Activated naive CD8-positive, alpha-beta T cell treated with anti-CD3 and anti-CD28 coated beads, Interleukin-2, amount 10 ng/mL, durations not matched to agents 7 days and 5 days (primary cell): ENCODE results near the gene CYP19A1. TPM values are rescaled to one million over a fixed set of nuclear protein-coding genes. Genes with fewer than 3 reads are reported as not detected.

Source experiments
- ATAC-seq: fragments of 150-1000 bp; cut with Tn5 transposase; one replicate; pipeline ENCODE4 v1.10.0; 2021; ENCODE audit warnings: low read depth, moderate library complexity
- POLR2A ChIA-PET: fragments of 350-600 bp; sonication (Branson Sonifier 250); formaldehyde crosslinking; loops from one replicate; lab custom pipeline; 2021; ENCODE audit warnings: antibody characterized with exemption; lab: Charles Lee
- DNase-seq: peaks from one replicate; pipeline ENCODE4 v3.0.0; 2021
- H3K27ac Mint-ChIP-seq: one replicate; pipeline ENCODE4 v1.8.0; 2022; ENCODE audit warnings: mild to moderate bottlenecking, mixed read lengths
- H3K27me3 Mint-ChIP-seq: one replicate; pipeline ENCODE4 v1.8.0; 2022; ENCODE audit warnings: mild to moderate bottlenecking, moderate library complexity, mixed read lengths
- H3K36me3 Mint-ChIP-seq: one replicate; pipeline ENCODE4 v1.8.0; 2021; ENCODE audit warnings: mild to moderate bottlenecking, mixed read lengths
- H3K4me1 Mint-ChIP-seq: one replicate; pipeline ENCODE4 v1.8.0; 2021; ENCODE audit warnings: mixed read lengths
- H3K4me3 Mint-ChIP-seq: one replicate; pipeline ENCODE4 v1.8.0; 2022; ENCODE audit warnings: mild to moderate bottlenecking, moderate library complexity, mixed read lengths
- H3K9me3 Mint-ChIP-seq: one replicate; pipeline ENCODE4 v1.8.0; 2021; ENCODE audit warnings: mixed read lengths
- total RNA-seq, 2 experiments: library from RNA; stranded (reverse); gene quantifications; one replicate each; pipeline ENCODE4 v1.2.3, GENCODE V29; 2021

Gene CYP19A1
- total RNA-seq, 2 experiments from 2014 or later, result not detected

- DNase-seq, result no peak
- no peaks in the 10 kb centered on the region for H3K36me3 Mint-ChIP-seq
- H3K4me1 Mint-ChIP-seq, result no peaks in the 10 kb centered on the region
- H3K27ac Mint-ChIP-seq, result no peak overlapping the region
- no peak overlapping the region for H3K4me3 Mint-ChIP-seq
- ATAC-seq, result no peak
- H3K27me3 Mint-ChIP-seq, result peaks cover 10% of the 10 kb centered on the region
- H3K9me3 Mint-ChIP-seq, result no peaks in the 10 kb centered on the region
- POLR2A ChIA-PET, result no interaction called here
Observed at GRCh38 chr15:51328926-51329325, 9.5 kb downstream of the CYP19A1 start.

DNA sequence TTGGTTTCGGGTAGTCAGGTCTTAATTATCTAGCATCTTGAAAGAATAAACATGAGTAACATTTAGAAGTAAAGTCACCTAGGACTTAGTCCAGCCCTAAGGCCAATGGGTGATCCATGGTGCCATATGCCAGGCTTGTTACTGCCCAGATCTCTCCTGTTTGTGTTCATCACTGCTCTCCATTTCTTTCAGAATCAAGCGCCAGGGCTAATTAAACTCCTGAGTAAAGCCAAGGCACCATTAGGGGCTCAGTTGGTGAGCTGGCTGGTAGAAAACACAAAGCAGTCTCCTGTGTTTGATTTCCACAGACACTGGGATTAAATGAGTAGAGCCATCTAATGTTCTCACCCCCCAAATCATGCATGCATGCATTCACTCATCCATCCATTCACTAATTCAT, 11.3 kb downstream of the CYP19A1 start:
- Mint-ChIP-seq H3K4me1 (no peaks in the 10 kb centered on the region), H3K27me3 (peaks cover 14% of the 10 kb centered on the region), H3K4me3 (no peak overlapping the region), H3K36me3 (no peaks in the 10 kb centered on the region), H3K27ac (no peak overlapping the region), H3K9me3 (no peaks in the 10 kb centered on the region)
- DNase-seq (no peak), ATAC-seq (no peak)
- POLR2A ChIA-PET, result no interaction called here

DNA sequence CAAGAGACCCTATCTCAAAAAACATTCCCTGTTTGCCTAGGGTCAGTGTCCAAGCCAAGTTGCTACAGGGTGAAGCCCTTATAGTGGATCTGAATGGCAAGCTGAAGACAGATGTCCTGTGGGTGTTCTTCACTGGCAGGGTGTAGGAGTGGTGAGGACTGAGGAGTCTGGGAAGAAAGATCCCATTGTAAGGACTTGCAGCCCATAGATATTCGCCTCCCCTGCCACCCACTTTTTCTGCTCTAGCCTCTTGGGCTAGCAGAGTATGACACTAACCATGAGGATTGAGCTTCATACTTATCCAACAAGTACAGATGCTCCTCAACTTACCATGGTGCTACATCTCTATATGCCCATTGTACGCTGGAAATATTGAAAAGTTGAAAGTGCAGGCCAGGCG, 13.2 kb downstream of the CYP19A1 start:
- H3K9me3 Mint-ChIP-seq, result no peaks in the 10 kb centered on the region
- H3K4me1 Mint-ChIP-seq, result no peaks in the 10 kb centered on the region

GRCh38 chr15:51323749-51324148, 14.6 kb downstream of the CYP19A1 start:
- ATAC-seq, result no peak
- no peaks in the 10 kb centered on the region for H3K9me3 Mint-ChIP-seq
- no peak overlapping the region for H3K4me3 Mint-ChIP-seq
- H3K27me3 Mint-ChIP-seq, result peaks cover 18% of the 10 kb centered on the region
- DNase-seq, result no peak
- POLR2A ChIA-PET, result no interaction called here
- no peaks in the 10 kb centered on the region for H3K36me3 Mint-ChIP-seq
- H3K4me1 Mint-ChIP-seq, result no peaks in the 10 kb centered on the region
- H3K27ac Mint-ChIP-seq, result no peak overlapping the region

More for the DNA sequence above, 13.2 kb downstream of the CYP19A1 start:
- POLR2A ChIA-PET, result no interaction called here
- ATAC-seq (no peak), DNase-seq (no peak)
- H3K4me3 Mint-ChIP-seq, result no peak overlapping the region
- no peak overlapping the region for H3K27ac Mint-ChIP-seq
- H3K36me3 Mint-ChIP-seq, result no peaks in the 10 kb centered on the region
- H3K27me3 Mint-ChIP-seq, result peaks cover 16% of the 10 kb centered on the region

GRCh38 chr15:51322621-51323296, 15.6 kb downstream of the CYP19A1 start:
- H3K36me3 Mint-ChIP-seq, result no peaks in the 10 kb centered on the region

GRCh38 chr15:51321316-51321715, 17.1 kb downstream of the CYP19A1 start:
- POLR2A ChIA-PET, result no interaction called here
- H3K4me1 Mint-ChIP-seq, result no peaks in the 10 kb centered on the region
- peaks cover 15% of the 10 kb centered on the region for H3K27me3 Mint-ChIP-seq
- ATAC-seq (no peak), DNase-seq (no peak)
- no peak overlapping the region for H3K4me3 Mint-ChIP-seq
- no peaks in the 10 kb centered on the region for H3K36me3 Mint-ChIP-seq
- no peaks in the 10 kb centered on the region for H3K9me3 Mint-ChIP-seq
- H3K27ac Mint-ChIP-seq, result no peak overlapping the region

More at GRCh38 chr15:51322621-51323296, 15.6 kb downstream of the CYP19A1 start:
- POLR2A ChIA-PET, result no interaction called here
- Mint-ChIP-seq H3K27me3 (peaks cover 18% of the 10 kb centered on the region), H3K4me3 (no peak overlapping the region), H3K9me3 (no peaks in the 10 kb centered on the region), H3K4me1 (no peaks in the 10 kb centered on the region), H3K27ac (no peak overlapping the region)
- DNase-seq, result no peak
- ATAC-seq, result no peak

GRCh38 chr15:51320843-51321242, 17.6 kb downstream of the CYP19A1 start:
- Mint-ChIP-seq H3K9me3 (no peaks in the 10 kb centered on the region), H3K27ac (no peak overlapping the region), H3K4me1 (no peaks in the 10 kb centered on the region), H3K4me3 (no peak overlapping the region), H3K27me3 (peaks cover 12% of the 10 kb centered on the region), H3K36me3 (no peaks in the 10 kb centered on the region)
- POLR2A ChIA-PET, result no interaction called here
- DNase-seq (no peak), ATAC-seq (no peak)

DNA sequence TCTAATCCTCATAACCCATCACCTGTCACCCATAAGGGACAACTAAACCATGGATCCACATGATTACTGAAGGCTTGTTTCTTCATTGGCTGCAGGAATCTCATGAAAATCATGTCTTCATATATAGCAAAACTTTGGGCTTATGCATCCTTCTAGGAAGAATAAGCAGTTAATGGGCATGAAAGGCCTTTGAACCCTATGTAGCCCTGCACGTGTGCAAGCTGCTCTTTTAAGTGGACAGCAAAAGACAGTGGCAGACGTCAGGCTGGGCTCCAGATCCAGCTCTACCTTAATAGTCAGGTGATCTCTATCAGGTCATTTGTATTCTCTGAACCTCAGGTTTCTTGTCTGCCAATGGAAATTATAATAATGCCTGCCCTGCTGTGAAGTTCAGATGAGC, 18.9 kb downstream of the CYP19A1 start:
- H3K36me3 Mint-ChIP-seq, result no peaks in the 10 kb centered on the region
- no peak overlapping the region for H3K27ac Mint-ChIP-seq
- POLR2A ChIA-PET, result no interaction called here
- peaks cover 11% of the 10 kb centered on the region for H3K27me3 Mint-ChIP-seq
- DNase-seq (no peak), ATAC-seq (no peak)
- no peaks in the 10 kb centered on the region for H3K4me1 Mint-ChIP-seq
- no peak overlapping the region for H3K4me3 Mint-ChIP-seq
- H3K9me3 Mint-ChIP-seq, result no peaks in the 10 kb centered on the region

DNA sequence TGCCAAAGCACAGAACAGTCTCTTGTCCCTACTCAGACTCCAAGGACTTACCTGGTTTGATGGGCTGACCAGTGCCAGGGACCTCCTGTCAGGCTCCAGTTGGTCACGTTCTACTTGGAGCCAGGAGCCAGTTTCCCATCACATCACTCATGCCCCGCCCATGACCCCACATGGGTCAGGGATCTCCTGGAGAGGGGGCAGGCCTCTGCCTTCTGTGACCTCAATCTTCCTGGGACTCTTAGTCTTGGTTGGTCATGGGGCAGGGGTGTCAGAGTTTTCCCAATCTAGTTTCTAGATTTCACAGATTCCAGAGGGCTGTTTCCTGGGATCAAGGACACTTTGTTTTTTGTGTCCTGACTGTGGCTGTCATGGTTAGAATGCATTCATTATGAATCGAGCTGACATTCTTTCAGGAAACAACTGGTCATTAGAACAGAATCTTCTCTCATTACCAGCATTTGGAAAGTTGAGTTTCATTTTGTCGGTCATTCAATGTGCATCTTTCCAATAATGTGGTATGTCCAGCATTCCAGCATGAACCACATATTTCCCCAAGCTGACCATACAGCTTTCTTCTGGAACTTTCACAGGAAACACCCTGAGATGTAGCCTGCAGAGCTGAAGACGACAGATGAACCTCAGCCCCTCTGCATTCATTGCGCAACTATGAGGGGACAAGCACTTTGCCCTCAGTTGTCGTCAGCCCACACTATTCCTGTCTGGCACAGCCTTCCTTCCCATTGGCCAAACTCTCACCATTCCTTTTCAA, 19.8 kb downstream of the CYP19A1 start:
- Mint-ChIP-seq H3K36me3 (no peaks in the 10 kb centered on the region), H3K27me3 (peaks cover 11% of the 10 kb centered on the region), H3K4me1 (no peaks in the 10 kb centered on the region), H3K9me3 (no peaks in the 10 kb centered on the region), H3K4me3 (no peak overlapping the region), H3K27ac (no peak overlapping the region)
- no peak for DNase-seq
- no peak for ATAC-seq
- POLR2A ChIA-PET, result no interaction called here

GRCh38 chr15:51316636-51317035, 21.8 kb downstream of the CYP19A1 start:
- Mint-ChIP-seq H3K27ac (no peak overlapping the region), H3K4me1 (no peaks in the 10 kb centered on the region), H3K9me3 (no peaks in the 10 kb centered on the region), H3K4me3 (no peak overlapping the region), H3K27me3 (peaks cover 7% of the 10 kb centered on the region), H3K36me3 (no peaks in the 10 kb centered on the region)
- POLR2A ChIA-PET, result interaction anchor here (0.7 kb wide), 1 partner anchor 198 kb away, joined by 4 read pairs; no protein-coding TSS in a partner anchor
- ATAC-seq (no peak), DNase-seq (no peak)

DNA sequence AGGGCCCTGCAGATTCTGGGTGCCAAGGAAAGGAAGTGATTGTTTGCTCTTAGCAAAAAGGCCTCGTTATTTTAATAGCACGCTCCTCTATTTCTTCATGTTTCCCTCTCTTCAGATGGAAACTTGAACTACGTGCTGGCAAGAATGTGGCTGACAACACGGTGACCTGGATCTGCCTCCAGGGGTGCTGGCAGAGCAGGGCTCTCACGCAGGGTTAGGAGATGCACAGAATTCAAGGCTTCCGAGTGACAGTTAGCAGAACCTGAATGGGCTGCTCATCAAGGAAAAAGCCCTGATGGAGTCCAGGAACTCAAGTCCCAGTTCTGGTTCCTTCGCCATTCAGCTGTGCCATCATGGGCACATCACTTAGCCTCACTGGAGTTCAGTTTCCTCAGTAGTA, 22.7 kb downstream of the CYP19A1 start:
- no peak overlapping the region for H3K27ac Mint-ChIP-seq
- peaks cover 5% of the 10 kb centered on the region for H3K27me3 Mint-ChIP-seq
- DNase-seq, result no peak
- no peak for ATAC-seq
- H3K9me3 Mint-ChIP-seq, result no peaks in the 10 kb centered on the region
- POLR2A ChIA-PET, result no interaction called here
- no peak overlapping the region for H3K4me3 Mint-ChIP-seq
- no peaks in the 10 kb centered on the region for H3K4me1 Mint-ChIP-seq
- no peaks in the 10 kb centered on the region for H3K36me3 Mint-ChIP-seq

GRCh38 chr15:51314391-51315337, 23.7 kb downstream of the CYP19A1 start:
- no peak for ATAC-seq
- POLR2A ChIA-PET, result no interaction called here
- H3K4me1 Mint-ChIP-seq, result no peaks in the 10 kb centered on the region
- no peak overlapping the region for H3K4me3 Mint-ChIP-seq
- peaks cover 7% of the 10 kb centered on the region for H3K27me3 Mint-ChIP-seq
- H3K36me3 Mint-ChIP-seq, result no peaks in the 10 kb centered on the region
- no peaks in the 10 kb centered on the region for H3K9me3 Mint-ChIP-seq
- DNase-seq, result no peak
- no peak overlapping the region for H3K27ac Mint-ChIP-seq

DNA sequence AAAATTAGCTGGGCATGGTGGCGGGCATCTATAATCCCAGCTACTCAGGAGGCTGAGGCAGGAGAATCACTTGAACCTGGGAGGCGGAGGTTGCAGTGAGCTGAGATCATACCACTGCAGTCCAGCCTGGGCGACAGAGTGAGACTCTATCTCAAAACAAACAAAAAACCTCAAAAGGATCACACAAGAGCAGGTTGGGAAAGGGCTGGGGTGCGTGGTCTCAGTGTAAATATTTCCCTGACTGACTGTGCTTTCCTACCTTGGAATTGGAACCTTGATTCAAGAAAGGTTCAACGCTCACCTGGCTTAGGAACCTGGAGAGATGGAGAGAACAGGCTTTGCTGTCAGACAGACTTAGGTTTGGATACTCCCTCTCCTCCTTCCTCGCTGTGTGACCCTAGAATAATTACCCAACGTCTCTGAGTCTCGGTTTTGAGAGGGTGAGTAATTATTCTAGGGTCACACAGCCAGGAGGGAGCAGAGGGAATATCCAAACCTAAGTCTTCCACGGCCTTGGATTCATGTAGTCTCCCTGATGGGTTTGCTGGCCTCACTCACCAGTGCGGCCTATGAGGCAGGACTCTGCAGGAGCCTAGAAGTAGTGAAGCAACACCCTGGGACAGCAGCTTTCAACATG, 24.6 kb downstream of the CYP19A1 start:
- DNase-seq (no peak), ATAC-seq (no peak)
- no peak overlapping the region for H3K4me3 Mint-ChIP-seq
- H3K27me3 Mint-ChIP-seq, result peaks cover 4% of the 10 kb centered on the region
- H3K4me1 Mint-ChIP-seq, result no peaks in the 10 kb centered on the region
- H3K27ac Mint-ChIP-seq, result no peak overlapping the region
- H3K36me3 Mint-ChIP-seq, result no peaks in the 10 kb centered on the region
- POLR2A ChIA-PET, result no interaction called here
- H3K9me3 Mint-ChIP-seq, result no peaks in the 10 kb centered on the region
